Coronary artery (tissue), 2 donors: ENCODE results near the gene STT3B.

ENCODE experiments used
- DNase-seq: peaks from one replicate; pipeline ENCODE4 v3.0.0-alpha.2; 2017; ENCODE audit warnings: low spot score
- H3K27ac ChIP-seq, 2 donors: fragments of 200-600 bp; sonication (generic); one replicate each; pipeline ENCODE4 v1.5.1; 2016 to 2019
- H3K4me3 ChIP-seq: fragments of 200-600 bp; sonication (generic); 2 replicates; pipeline ENCODE4 v1.5.1; 2016; ENCODE audit warnings: mild to moderate bottlenecking, moderate library complexity
- TF ChIP-seq, protein P1 (sequence below): fragments of 200-600 bp; sonication (generic); IDR thresholded peaks from one replicate; pipeline ENCODE4 v1.5.1; 2019; ENCODE audit warnings: antibody characterized with exemption

The STT3B gene

DNA sequence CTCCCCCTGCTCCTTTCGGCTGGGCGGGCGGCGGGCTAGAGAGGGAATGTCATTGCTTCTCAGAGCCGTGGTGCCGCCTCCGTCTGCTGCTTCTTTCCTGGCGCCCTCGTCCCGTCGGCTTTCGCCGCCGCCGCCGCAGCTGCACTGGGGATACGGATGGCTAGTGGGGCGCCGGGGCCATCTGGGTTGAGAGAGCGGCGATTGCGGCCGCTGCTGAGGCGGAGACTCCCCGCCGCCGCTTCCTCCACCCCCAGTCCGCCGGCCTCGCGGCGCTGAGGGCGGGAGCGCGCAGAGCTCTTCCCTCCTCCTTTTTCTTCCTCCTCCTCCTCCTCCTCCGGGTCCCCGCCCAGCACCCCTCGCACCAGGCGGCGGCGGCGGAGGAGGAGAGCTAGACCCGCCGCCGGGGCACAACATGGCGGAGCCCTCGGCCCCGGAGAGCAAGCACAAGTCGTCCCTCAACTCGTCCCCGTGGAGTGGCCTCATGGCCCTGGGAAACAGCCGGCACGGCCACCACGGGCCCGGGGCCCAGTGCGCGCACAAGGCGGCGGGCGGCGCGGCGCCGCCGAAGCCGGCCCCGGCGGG lies at the start of gene STT3B:
STT3B (plus strand) TSS at position 339 of the 582 bp plus-strand sequence; CDS start at position 413, 74 bp downstream.
- Histone ChIP-seq H3K4me3 (peak within 1 kb of the TSS; percentile 77), H3K27ac (peak within 1 kb of the TSS; percentile 96)
- TF ChIP-seq, protein P1, sequence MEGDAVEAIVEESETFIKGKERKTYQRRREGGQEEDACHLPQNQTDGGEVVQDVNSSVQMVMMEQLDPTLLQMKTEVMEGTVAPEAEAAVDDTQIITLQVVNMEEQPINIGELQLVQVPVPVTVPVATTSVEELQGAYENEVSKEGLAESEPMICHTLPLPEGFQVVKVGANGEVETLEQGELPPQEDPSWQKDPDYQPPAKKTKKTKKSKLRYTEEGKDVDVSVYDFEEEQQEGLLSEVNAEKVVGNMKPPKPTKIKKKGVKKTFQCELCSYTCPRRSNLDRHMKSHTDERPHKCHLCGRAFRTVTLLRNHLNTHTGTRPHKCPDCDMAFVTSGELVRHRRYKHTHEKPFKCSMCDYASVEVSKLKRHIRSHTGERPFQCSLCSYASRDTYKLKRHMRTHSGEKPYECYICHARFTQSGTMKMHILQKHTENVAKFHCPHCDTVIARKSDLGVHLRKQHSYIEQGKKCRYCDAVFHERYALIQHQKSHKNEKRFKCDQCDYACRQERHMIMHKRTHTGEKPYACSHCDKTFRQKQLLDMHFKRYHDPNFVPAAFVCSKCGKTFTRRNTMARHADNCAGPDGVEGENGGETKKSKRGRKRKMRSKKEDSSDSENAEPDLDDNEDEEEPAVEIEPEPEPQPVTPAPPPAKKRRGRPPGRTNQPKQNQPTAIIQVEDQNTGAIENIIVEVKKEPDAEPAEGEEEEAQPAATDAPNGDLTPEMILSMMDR, result no peak
- no peak for DNase-seq

GRCh38 chr3:31483776-31484175 lies 48.9 kb upstream of the STT3B start:
- DNase-seq, result no peak
- TF ChIP-seq, protein P1, result no peak

GRCh38 chr3:31485196-31485595 lies 47.5 kb upstream of the STT3B start:
- TF ChIP-seq, protein P1, result no peak
- H3K4me3 ChIP-seq, result no peak overlapping the region
- no peak for DNase-seq
- no peak overlapping the region for H3K27ac ChIP-seq

More at GRCh38 chr3:31483776-31484175, 48.9 kb upstream of the STT3B start:
- Histone ChIP-seq H3K27ac (no peak overlapping the region), H3K4me3 (no peak overlapping the region)

GRCh38 chr3:31486865-31487533 lies 45.7 kb upstream of the STT3B start:
- TF ChIP-seq, protein P1, result no peak
- no peak for DNase-seq
- H3K4me3 ChIP-seq, result no peak overlapping the region
- no peak overlapping the region for H3K27ac ChIP-seq

DNA sequence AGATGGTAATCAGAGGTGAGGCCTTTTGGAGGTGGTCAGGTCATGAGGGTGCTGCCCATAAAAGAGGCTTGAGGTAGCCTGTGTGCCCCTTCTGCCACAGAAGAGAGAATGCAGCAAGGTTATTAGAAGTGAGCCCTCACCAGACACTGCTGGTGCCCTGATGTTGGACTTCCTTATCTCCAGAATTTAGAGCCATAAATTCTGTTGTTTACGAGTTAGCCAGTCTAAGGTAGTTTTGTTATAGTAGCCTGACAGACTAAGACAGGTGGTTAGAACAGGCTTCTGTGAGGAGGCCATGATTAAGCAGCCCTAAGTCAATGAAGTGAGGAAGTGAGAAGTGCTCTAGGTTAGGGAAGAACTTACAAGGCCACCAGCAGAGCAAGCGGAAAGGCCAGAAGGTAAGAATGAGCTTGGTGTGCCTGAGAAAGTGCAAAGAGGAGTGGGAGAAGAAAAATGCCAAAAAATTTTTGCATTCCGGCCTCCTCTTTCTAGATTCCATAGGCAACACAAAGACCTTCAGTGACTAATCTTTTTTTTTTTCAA lies 44.2 kb upstream of the STT3B start:
- H3K27ac ChIP-seq, result no peak overlapping the region
- TF ChIP-seq, protein P1, result no peak
- H3K4me3 ChIP-seq, result no peak overlapping the region
- no peak for DNase-seq

- DNase-seq, result no peak
- no peak overlapping the region for H3K27ac ChIP-seq
- TF ChIP-seq, protein P1, result no peak
- H3K4me3 ChIP-seq, result no peak overlapping the region
Observed at GRCh38 chr3:31490502-31490901, 42.2 kb upstream of the STT3B start.

DNA sequence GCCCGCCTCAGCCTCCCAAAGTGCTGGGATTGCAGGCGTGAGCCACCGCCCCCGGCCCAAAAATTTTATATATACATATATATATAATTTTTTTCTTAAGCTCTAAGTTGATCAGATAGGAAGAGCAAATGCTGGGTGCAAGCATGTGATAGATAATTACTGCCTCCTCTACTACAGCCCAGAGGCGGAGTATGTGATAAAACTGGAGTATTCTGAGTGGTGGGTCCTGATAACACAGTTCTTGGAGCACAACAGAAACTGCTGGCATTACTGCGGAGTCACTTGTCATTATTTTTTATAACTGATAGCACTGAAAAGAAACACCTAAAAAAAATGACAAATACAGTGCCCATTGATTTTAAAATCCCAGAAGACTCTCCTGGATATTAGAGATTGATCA lies 41.1 kb upstream of the STT3B start:
- DNase-seq, result no peak
- TF ChIP-seq, protein P1, result no peak

More for the DNA sequence above, 41.1 kb upstream of the STT3B start:
- no peak overlapping the region for H3K4me3 ChIP-seq
- no peak overlapping the region for H3K27ac ChIP-seq
